HG03159 (cell line): Measurements from ENCODE around the gene AHNAK.

ENCODE experiments used
- ATAC-seq: cut with Tn5 transposase; IDR thresholded peaks from one replicate; pipeline ENCODE4 v1.9.1; 2021; ENCODE audit warnings: mild to moderate bottlenecking, moderate library complexity; ENCODE audit not compliant: unreplicated experiment

AHNAK gene

GRCh38 chr11:62443390-62444235 lies 103.0 kb downstream of the AHNAK start:
- no peak for ATAC-seq

GRCh38 chr11:62439785-62440602 lies 106.6 kb downstream of the AHNAK start:
- no peak for ATAC-seq

- no peak for ATAC-seq
Observed at GRCh38 chr11:62438641-62439040, 108.0 kb downstream of the AHNAK start.

- no peak for ATAC-seq
Observed at GRCh38 chr11:62437616-62438015, 109.0 kb downstream of the AHNAK start.

GRCh38 chr11:62435846-62436660 lies 110.6 kb downstream of the AHNAK start:
- ATAC-seq = no peak

- ATAC-seq = no peak
Observed at GRCh38 chr11:62433904-62434276, 112.7 kb downstream of the AHNAK start.

GRCh38 chr11:62433141-62433903 lies 113.3 kb downstream of the AHNAK start:
- no peak for ATAC-seq

- ATAC-seq = no peak
Observed at GRCh38 chr11:62432695-62433094, 113.9 kb downstream of the AHNAK start.

GRCh38 chr11:62431171-62431901 lies 115.3 kb downstream of the AHNAK start:
- ATAC-seq = no peak

- no peak for ATAC-seq
Observed at GRCh38 chr11:62430425-62430824, 116.2 kb downstream of the AHNAK start.

- ATAC-seq = no peak
Observed at GRCh38 chr11:62428871-62429560, 117.6 kb downstream of the AHNAK start.

- ATAC-seq = no peak
Observed at GRCh38 chr11:62427630-62428233, 118.9 kb downstream of the AHNAK start.

GRCh38 chr11:62423012-62423411 lies 123.6 kb downstream of the AHNAK start:
- ATAC-seq = no peak

GRCh38 chr11:62421996-62422395 lies 124.6 kb downstream of the AHNAK start:
- no peak for ATAC-seq

GRCh38 chr11:62420882-62421281 lies 125.7 kb downstream of the AHNAK start:
- no peak for ATAC-seq

- no peak for ATAC-seq
Observed at GRCh38 chr11:62419943-62420342, 126.7 kb downstream of the AHNAK start.

GRCh38 chr11:62419314-62419929 lies 127.2 kb downstream of the AHNAK start:
- ATAC-seq = no peak

GRCh38 chr11:62418733-62419132 lies 127.9 kb downstream of the AHNAK start, which contains the start of gene SCGB1A1:
Gene SCGB1A1 (plus strand): TSS chr11:62419033. CDS start chr11:62419096, 63 bp downstream.
- no peak for ATAC-seq
